Endothelial cell of umbilical vein (primary cell): ENCODE results near the gene CTTNBP2. TPM values are rescaled to one million over a fixed set of nuclear protein-coding genes. Genes with fewer than 3 reads are reported as not detected.

ENCODE experiments used
- BruUV-seq: library from RNA; stranded (reverse); fragments of 400-500 nt; replicated peaks from 2 replicates; lab custom pipeline; 2021; lab: Mats Ljungman, UMichigan
- CTCF ChIA-PET: fragments of 300-600, 350-600 bp; sonication (Branson Sonifier 250); formaldehyde crosslinking; loops from one replicate; lab custom pipeline; 2021; ENCODE audit warnings: antibody characterized with exemption, inconsistent platforms; lab: Charles Lee
- POLR2A ChIA-PET: fragments of 300-600, 350-600 bp; sonication (Branson Sonifier 250); formaldehyde crosslinking; loops from one replicate; lab custom pipeline; 2021; ENCODE audit warnings: antibody characterized with exemption, inconsistent platforms; lab: Charles Lee
- DNase-seq: peaks from one replicate; pipeline ENCODE4 v3.0.0-alpha.2; 2011; ENCODE audit warnings: low read depth, low spot score
- FAIRE-seq: peaks from 2 replicates; lab custom pipeline; 2011; peaks lifted over from hg19 to GRCh38; lab: Jason Lieb, UNC
- H2AFZ ChIP-seq: 2 replicates; pipeline ENCODE4 v1.6.0; 2012; ENCODE audit warnings: low read depth, low read length, control low read depth, inconsistent platforms
- H3K27ac ChIP-seq: 2 replicates; pipeline ENCODE4 v1.5.1; 2011; ENCODE audit warnings: low read depth, mild to moderate bottlenecking, control low read depth, low read length, moderate library complexity; ENCODE audit not compliant: insufficient read depth
- H3K27me3 ChIP-seq, 2 experiments: 2 replicates each; pipeline versions ENCODE4 v1.6.0 to v1.6.1; 2011; ENCODE audit warnings: low read length in 2 of 2, mixed read lengths in 1 of 2; ENCODE audit not compliant: control insufficient read depth in 2 of 2, insufficient read depth in 2 of 2
- H3K36me3 ChIP-seq, 2 experiments: 2 replicates in 1 of 2; 3 replicates in 1 of 2; pipeline ENCODE4 v1.5.1; 2011; ENCODE audit warnings: low read length in 2 of 2, mild to moderate bottlenecking in 1 of 2, moderate library complexity in 1 of 2; ENCODE audit not compliant: control insufficient read depth in 2 of 2, insufficient read depth in 2 of 2; ENCODE audit errors: extremely low read depth in 1 of 2
- H3K4me1 ChIP-seq: 3 replicates; pipeline ENCODE4 v1.5.1; 2011; ENCODE audit warnings: mild to moderate bottlenecking, low read length; ENCODE audit not compliant: control insufficient read depth, insufficient read depth; ENCODE audit errors: extremely low read depth
- H3K4me2 ChIP-seq: 2 replicates; pipeline ENCODE4 v1.6.1; 2011; ENCODE audit warnings: low read length, control low read depth, mixed read lengths; ENCODE audit not compliant: insufficient read depth
- H3K4me3 ChIP-seq, 3 experiments: fragments of 200-600 bp in 1 of 3; sonication (generic), shearing (Covaris generic) in 1 of 3; replicated peaks in 1 of 3; 2 replicates each; pipeline ENCODE4 v1.5.1; 2011 to 2016; ENCODE audit warnings: control low read depth in 3 of 3, low read length in 3 of 3, mild to moderate bottlenecking in 2 of 3, inconsistent platforms in 1 of 3, low read depth in 1 of 3, moderate library complexity in 1 of 3; ENCODE audit not compliant: insufficient read depth in 1 of 3
- H3K79me2 ChIP-seq: 2 replicates; pipeline ENCODE4 v1.6.0; 2012; ENCODE audit warnings: low read length, inconsistent platforms; ENCODE audit not compliant: control insufficient read depth, insufficient read depth
- H3K9ac ChIP-seq: replicated peaks from 2 replicates; pipeline ENCODE3; 2011; ENCODE audit warnings: low read length, control low read depth; ENCODE audit not compliant: insufficient read depth; ENCODE audit errors: extremely low read depth
- H3K9me1 ChIP-seq: replicated peaks from 3 replicates; pipeline ENCODE4 v1.6.0; 2011; ENCODE audit warnings: mild to moderate bottlenecking, low read length; ENCODE audit not compliant: control insufficient read depth, insufficient read depth; ENCODE audit errors: extremely low read depth
- H3K9me3 ChIP-seq: replicated peaks from 2 replicates; pipeline ENCODE4 v1.5.1; 2012; ENCODE audit warnings: low read length, inconsistent platforms; ENCODE audit not compliant: control insufficient read depth, insufficient read depth
- H4K20me1 ChIP-seq: replicated peaks from 2 replicates; pipeline ENCODE3; 2011; ENCODE audit warnings: mild to moderate bottlenecking, low read length; ENCODE audit not compliant: control insufficient read depth, insufficient read depth; ENCODE audit errors: extremely low read depth
- GATA2 ChIP-seq: IDR thresholded peaks from 2 replicates; pipeline ENCODE4 v1.7.0; 2011; ENCODE audit warnings: low read depth, mild to moderate bottlenecking, moderate library complexity, mixed read lengths, low read length; ENCODE audit not compliant: insufficient read length, insufficient read depth
- POLR2AphosphoS5 ChIP-seq: IDR thresholded peaks from 2 replicates; pipeline ENCODE4 v1.6.1; 2012; ENCODE audit warnings: low read depth, mild to moderate bottlenecking, control low read depth, low read length, moderate library complexity; ENCODE audit not compliant: insufficient read depth
- dilution Hi-C: fragments of 300-500 bp; cut with MboI; formaldehyde crosslinking; loops from one replicate; pipeline ENCODE4 v1.15.0; 2019; ENCODE audit warnings: low sequenced_read_pairs; ENCODE audit not compliant: extremely low pct_ligation_motif_present
- intact Hi-C: fragments of 100-400 bp; cut with micrococcal nuclease; formaldehyde crosslinking; loops from one replicate; pipeline ENCODE4 v1.10.0; 2022
- polyA plus RNA-seq, 4 experiments: library from polyadenylated mRNA; depleted of rRNA in 3 of 4; stranded (reverse) in 3 of 4; unstranded in 1 of 4; fragments of >200 nt; gene quantifications; 2 replicates each; pipeline versions ENCODE4 v1.2.1 to v1.2.3, GENCODE V29; 2011 to 2012; ENCODE audit warnings: missing spikeins in 1 of 4
- total RNA-seq: library from RNA; stranded (reverse); gene quantifications from 2 replicates; pipeline ENCODE4 v1.2.3, GENCODE V29; 2021
- TF ChIP-seq, protein P1 (sequence below): IDR thresholded peaks from 2 replicates; pipeline ENCODE4 v1.6.1; 2011; ENCODE audit not compliant: insufficient read depth, insufficient read length

CTTNBP2 gene
- total and polyA plus RNA-seq, 2 donors (not counting 3 experiments of a cell fraction or from before 2014, with no cell fraction given), result 0.08 to 0.35 TPM

DNA sequence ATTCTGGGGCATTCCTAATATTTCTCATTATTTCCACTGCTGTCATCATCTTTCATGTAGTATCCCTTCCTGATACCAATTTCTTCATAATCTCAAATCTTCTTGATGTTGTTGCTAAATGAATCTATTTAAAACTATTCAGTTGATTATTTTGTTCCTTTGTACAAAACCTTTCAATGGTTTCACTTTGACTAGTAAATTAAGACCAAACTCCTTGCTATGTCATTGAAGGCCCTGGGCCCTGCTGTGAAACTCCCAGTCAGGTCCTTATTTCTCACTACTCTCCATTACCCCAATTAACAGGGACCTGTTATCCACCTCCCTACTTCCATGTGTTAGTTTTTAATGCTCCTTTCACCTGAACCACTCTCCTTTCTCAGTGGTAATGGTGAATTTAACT is 97.0 kb downstream of the CTTNBP2 start:
- Histone ChIP-seq H3K36me3 (no peaks in the 10 kb centered on the region), H3K4me3 (no peak overlapping the region), H4K20me1 (no peaks in the 10 kb centered on the region), H3K4me2 (no peak overlapping the region), H3K9ac (no peak overlapping the region), H3K4me1 (no peaks in the 10 kb centered on the region), H3K79me2 (no peaks in the 10 kb centered on the region), H3K9me3 (no peaks in the 10 kb centered on the region), H3K27me3 (no peaks in the 10 kb centered on the region), H2AFZ (no peak overlapping the region), H3K27ac (no peak overlapping the region), H3K9me1 (no peaks in the 10 kb centered on the region)
- intact Hi-C loops (no loop called here), dilution Hi-C loops (no loop called here)
- ChIA-PET CTCF (interaction anchor here (0.6 to 1.6 kb wide), 4 partner anchors 17 to 378 kb away, joined by 3 to 4 read pairs (median 3); no protein-coding TSS in a partner anchor), POLR2A (no interaction called here)
- BruUV-seq, result no TSS peak
- TF ChIP-seq, protein P1, sequence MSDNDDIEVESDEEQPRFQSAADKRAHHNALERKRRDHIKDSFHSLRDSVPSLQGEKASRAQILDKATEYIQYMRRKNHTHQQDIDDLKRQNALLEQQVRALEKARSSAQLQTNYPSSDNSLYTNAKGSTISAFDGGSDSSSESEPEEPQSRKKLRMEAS, result no peak
- no peak for TF ChIP-seq GATA2
- DNase-seq (no peak), FAIRE-seq (no peak)

DNA sequence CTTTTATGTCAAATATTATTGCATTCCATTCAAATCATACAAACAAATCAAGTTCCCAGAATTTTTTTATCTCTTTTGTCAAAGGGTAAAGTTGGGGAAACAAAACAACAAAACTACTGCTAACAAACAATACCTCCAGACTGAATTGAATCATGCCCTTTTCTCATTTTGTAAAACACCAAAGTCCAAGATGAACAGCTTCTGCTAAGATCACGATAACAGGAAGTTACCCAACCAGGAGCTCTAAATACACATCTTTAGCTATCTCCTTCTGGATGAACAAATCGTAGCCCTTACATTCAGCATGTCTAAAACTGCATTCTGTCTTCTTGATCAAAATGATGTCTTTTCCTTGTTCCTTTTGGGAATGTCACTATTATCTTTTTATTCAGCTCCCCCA is 97.4 kb downstream of the CTTNBP2 start:
- Histone ChIP-seq H2AFZ (no peak overlapping the region), H3K4me2 (no peak overlapping the region), H3K79me2 (no peaks in the 10 kb centered on the region), H3K9me3 (no peaks in the 10 kb centered on the region), H3K27ac (no peak overlapping the region), H3K27me3 (no peaks in the 10 kb centered on the region), H3K36me3 (no peaks in the 10 kb centered on the region), H3K9me1 (no peaks in the 10 kb centered on the region), H3K9ac (no peak overlapping the region), H4K20me1 (no peaks in the 10 kb centered on the region), H3K4me3 (no peak overlapping the region), H3K4me1 (no peaks in the 10 kb centered on the region)
- FAIRE-seq (no peak), DNase-seq (no peak)
- dilution Hi-C loops, result no loop called here
- intact Hi-C loops, result no loop called here
- ChIA-PET POLR2A (no interaction called here), CTCF (interaction anchor here (0.6 to 1.1 kb wide), 3 partner anchors 16 to 32 kb away, joined by 3 read pairs; no protein-coding TSS in a partner anchor)
- BruUV-seq, result no TSS peak
- TF ChIP-seq POLR2AphosphoS5, result no peak
